ENCODE data around the gene SIRT7.

Gene SIRT7

GRCh38 chr17:81904600-81905423, 13.2 kb downstream of the SIRT7 start:
- DNase-seq: no peak

DNA sequence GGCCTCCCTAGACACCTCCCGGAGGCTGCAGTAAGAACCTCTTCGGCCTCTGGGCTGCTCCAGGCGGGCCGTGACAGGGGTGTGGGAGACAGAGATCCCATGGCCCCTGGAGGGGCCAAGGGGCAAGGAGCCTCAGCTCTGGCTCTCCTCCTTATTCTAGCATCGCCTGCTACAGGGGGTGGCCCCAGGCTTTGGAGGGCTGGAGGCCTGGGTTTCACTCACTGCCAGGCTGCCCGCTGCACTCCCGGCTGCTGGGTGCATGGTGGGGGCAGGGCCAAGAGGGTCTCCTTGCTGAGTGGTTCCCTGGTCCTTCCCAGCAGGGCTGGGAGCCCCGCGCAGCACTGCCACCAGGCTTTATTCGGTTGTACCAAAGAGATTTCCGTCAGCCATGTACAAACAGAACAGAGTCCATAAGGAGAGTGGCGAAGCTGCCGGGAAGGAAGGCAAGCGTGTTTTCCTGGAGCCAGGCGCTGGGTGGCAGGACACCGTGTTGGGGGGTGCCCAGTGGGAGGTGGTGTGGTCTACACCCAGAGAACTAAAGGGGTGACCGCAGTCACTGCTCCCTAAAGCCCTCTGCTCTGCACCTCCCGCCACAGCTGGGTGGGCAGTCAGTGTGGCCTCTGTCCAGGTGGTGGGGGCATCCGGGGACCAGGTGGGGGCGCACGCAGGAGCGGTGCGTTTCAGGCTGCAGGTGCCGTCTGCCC, 13.9 kb downstream of the SIRT7 start:
- DNase-seq: no peak

GRCh38 chr17:81903415-81903831, 14.6 kb downstream of the SIRT7 start:
- DNase-seq: no peak

- no peak for DNase-seq
Measured at GRCh38 chr17:81902653-81903414, 15.1 kb downstream of the SIRT7 start.

- no peak for DNase-seq
Measured at GRCh38 chr17:81902023-81902652, 15.8 kb downstream of the SIRT7 start, which contains the start of gene NPB. TSS of gene NPB (plus strand) at chr17:81902238. CDS start at chr17:81902278, 40 bp downstream.

DNA sequence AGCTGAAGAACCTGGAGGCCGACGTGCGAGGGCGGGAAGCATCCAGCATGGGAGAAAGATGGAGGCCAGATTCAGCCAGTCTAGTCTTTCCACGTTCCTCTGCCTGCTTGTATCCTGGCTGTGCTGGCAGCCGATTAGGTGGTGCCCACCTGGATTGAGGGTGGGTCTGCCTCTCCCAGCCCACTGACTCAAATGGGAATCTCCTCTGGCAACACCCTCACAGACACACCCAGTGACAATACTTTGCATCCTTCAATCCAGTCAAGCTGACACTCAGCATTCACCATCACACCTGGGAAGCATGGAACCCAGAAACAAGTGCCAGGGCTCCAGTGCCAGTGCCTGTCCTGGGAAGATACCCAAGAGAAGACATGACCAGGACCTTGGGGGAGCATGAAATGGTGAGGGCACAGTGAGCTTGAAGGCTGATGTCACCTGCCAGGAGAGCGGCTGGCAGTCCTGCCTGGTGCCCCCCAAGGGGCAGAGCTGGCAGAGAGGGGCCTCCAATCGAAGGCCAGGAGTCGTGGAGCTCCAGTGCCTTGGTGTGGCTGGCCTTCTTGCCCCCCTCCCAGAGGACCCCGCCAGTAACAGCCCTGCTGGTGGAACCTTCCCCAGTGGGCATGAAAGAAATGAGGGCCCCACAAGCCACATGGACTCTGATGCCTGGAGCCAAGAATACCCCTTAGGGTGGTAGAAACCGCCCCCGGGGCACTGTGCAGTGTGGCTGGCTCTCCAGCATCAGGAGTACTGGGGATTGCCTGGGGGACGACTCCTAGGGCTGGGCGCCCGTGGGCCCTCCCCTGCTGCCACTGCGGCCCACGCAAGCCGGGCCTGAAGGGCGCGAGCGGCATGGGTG, 16.6 kb downstream of the SIRT7 start:
- DNase-seq: no peak

GRCh38 chr17:81900181-81900820, 17.7 kb downstream of the SIRT7 start:
- no peak for DNase-seq

GRCh38 chr17:81899514-81900166, 18.3 kb downstream of the SIRT7 start:
- no peak for DNase-seq

DNA sequence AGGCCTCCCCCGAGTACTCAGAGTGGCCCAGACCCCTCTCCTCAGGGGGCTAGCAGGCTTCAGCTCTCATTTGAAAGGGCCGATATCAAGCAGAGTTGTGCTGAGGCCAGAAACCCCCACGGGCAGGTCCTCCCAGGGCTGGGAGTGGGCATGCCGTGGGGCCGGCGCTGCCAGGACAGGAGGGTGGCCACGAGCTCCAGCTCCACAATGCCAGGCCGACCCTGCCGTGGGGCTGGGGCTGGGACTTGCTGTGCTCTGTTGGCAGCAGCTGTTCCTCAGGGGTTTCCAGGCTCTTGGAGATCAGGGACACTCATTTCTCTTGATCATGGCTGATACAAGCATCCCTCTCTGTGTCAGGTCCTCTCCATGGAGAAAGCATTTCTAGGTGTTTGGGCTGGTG, 19.1 kb downstream of the SIRT7 start:
- DNase-seq: no peak

DNA sequence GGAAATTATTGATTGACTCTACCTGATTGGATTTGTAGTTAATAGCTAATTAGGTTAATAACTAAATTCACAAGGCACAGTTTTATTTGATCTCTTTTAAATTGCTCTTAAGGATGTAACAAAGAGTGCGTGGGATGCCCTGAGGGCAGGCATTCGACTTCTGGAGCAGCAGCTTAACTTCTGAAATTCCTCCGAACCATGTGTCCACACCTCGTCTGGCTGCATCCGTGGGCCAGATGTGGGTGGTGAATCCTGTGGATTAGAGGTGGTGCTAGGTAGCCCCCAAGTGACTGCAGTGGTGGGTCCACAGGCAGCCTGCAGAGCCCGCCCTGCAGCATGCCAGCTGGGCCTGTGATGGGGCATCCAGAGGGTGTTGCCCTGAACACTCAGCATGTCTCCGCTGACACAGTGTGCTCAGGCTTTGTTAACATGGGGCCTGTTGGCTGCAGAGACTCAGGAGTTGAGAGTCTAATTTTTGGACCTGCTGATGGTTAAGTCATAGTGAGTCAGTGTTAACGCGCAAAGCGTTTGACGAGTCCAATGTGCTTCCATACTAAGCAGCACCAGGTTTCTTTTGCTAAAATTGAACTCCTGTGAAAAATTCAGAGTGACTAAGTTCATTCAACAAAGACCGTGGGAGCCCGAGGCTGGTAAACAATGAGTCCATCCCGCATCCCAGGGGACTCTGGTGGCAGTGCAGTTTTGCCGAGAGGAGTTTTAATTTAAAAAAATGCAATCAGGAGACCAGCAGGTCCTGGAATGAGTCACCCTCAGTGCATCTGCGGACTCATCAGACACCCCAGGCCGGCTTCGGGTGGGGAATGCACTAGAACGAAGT, 19.7 kb downstream of the SIRT7 start:
- no peak for DNase-seq

GRCh38 chr17:81895400-81895799, 22.6 kb downstream of the SIRT7 start:
- no peak for DNase-seq

DNA sequence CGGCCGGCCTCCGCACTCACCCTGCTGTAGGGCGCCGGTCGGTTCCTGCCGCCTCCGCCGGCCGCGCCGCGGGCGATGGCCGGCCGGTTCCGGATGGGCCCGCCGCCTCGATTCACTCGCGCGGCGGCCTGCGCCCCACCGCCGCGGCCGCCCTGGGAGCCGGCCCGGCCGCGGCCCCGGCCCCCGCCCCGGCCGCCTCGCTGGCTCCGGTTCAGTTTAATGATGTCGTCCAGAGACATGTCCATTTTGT, 26.7 kb downstream of the SIRT7 start:
- DNase-seq: no peak

DNA sequence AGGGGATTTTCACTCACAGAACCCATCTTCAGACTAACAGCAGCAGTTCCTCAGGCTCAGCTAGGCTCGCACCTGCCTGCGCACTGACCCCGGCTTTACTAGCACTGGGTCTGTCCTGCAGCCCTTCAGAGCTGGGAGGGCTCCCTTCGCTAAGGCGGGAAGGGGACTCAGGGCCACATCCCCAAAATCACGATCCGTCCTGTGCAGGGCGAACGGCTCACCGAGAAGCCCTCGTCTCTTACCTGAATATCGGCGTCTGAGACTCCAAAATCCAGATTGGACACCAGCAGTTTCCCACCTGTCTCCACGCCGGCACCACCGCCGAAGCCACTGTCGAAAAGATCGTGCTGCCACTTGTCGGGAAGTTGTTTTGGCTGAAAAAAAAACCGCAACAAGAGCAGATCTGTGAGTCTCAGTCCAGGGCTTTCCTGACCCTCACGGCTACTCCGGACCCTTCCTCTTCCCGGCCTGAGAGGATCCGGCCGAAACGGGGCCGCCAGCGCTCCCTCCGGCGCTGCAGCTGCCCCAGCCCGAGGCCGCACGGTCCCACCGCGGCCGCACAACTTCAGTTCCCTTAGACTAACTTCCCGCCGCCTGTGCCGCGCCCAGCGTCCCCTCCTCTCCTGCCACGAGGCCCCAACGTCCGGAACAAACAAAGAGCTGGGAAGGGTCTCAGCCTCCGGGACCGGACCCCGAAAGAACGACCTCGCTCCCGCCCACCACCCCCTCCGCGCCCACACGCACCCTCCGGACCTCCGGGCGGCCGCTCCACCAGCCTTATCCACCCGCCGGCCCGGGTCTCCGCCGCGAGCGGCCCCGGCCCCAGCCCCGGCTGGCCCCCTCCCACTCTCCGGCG, 27.3 kb downstream of the SIRT7 start:
- no peak for DNase-seq

GRCh38 chr17:81889602-81890001, 28.4 kb downstream of the SIRT7 start:
- DNase-seq: no peak

GRCh38 chr17:81888988-81889595, 28.9 kb downstream of the SIRT7 start:
- DNase-seq: no peak

DNA sequence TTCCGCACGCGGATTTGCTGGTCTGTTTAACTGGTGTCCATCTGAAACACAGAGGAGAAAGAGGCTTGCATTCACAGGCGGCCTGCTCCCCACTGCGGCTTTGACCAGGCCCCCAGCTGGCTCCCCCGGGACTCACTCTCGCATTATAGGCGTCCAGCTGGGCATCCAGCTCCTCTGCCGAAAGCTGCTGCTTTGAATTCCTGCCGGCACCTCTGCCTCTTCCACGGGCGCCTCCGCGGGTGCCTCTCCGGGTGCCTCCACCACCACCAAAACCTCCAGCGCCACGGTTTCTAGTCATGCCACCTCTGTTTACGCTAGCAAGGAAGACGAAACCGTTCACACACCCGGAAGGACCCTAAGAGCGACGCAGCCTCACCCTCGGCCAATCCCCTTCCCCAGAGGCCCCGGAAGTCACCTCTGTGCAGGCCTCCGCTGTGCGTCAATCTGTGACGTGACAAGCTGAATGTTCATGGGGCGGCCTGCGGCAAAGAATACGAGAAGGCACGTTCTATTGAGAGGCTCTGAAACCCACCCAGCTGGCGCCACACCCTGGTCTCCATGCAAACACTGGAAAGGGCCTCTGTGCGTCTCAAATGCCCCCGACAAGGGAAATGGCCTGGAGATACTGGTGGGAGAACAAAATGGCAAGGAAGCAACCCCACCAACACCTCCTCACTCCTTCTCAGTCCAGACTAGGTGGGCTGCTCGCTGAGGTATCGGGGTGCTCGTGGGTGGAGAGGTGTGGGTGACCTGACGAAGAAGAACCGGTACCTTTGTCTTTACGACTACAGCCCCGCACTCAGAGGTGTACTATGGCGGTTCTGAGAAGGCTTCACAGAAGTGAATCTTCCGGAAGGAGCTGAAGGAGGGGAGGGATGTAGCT, 29.6 kb downstream of the SIRT7 start:
- DNase-seq: no peak

- DNase-seq: no peak
Measured at GRCh38 chr17:81885869-81886548, 32.0 kb downstream of the SIRT7 start.

All from activated T-cell treated with anti-CD3 and anti-CD28 coated beads, Interleukin-2, amount 50 U/mL, for 1 hour (primary cell).